Activated T-cell treated with anti-CD3 and anti-CD28 coated beads, Interleukin-2, amount 50 U/mL, for 48 hours (primary cell): ENCODE data around the gene CIPC.

Experiments
- DNase-seq, 2 experiments: peaks; one replicate each; pipeline ENCODE4 v3.0.0-alpha.2; 2020

Gene CIPC

DNA sequence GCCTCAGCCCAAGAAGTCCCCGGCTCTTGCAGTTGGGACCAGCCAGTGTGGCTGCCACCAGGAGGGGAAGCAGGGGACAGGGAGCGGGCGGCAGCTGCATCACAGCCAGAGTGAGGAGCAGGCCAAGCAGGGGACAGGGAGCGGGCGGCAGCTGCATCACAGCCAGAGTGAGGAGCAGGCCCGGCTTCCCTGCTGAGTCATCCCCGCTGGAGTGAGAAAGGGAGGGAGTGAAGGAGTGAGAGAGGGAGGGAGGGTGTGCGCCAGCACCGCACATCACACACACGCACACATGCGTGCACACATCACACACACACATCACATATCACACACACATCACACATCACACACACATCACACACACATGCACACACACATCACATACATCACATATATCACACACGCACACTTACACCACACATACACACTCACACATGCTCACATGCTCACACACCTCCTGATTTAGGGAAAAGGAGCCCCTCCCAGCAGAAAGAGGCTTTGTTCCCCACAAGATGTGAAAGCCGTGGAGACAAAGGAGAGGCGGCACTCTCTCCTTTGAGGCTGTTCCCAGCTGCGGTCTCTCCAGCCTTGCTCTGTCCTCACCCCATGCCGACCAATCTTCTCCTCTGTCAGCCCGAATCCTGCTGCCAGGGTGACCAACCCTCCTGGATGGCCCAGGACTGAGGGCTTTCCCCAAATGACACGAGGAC, 60.3 kb downstream of the CIPC start:
- DNase-seq, result no peak

DNA sequence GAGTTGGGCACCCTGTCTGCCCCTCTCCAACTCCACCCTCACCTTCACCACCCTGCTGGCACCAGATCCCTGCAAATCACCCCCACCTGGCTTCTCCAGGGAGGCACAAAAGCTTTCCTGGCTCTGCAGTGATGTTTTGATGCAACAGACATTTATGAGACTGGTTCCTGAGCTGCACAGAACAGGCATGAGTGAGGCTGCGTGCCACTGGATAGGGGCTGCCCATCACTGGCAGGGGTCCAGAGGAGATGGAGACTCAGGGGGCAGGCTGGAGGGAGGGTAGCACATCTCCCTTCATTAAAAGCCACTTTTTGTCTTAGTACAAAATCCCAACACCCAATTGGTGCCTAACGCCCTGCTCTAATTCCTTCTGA, 60.8 kb downstream of the CIPC start:
- no peak for DNase-seq

DNA sequence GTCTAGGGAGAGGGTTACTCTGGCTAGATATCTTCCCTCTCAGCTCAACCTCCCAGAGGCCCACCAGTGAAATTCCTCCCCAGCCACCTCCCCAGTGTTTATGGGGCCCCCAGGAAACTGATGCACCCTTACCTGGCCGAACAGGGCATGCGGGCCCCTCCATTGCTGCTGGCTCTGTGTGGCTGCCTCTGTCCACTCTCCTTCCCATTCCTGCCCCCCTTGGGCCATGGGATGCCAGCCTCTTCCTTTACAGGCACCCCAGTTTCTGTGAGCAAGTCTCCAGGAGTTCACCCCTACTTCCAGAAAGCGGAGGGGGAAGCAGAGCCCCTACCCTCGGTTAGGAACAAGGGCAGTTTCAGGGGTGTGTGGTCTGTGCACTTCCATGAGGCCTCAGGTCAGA, 63.0 kb downstream of the CIPC start:
- no peak for DNase-seq
